ENCODE data around the gene PCNX1. TPM values are rescaled to one million over a fixed set of nuclear protein-coding genes. Genes with fewer than 3 reads are reported as not detected.

The PCNX1 gene
- total RNA-seq, 1 donor from 2014 or later: 56.4 TPM

GRCh38 chr14:71130491-71131179 lies 223.4 kb downstream of the PCNX1 start:
- no peaks in the 10 kb centered on the region for H3K27me3 Mint-ChIP-seq
- no peak overlapping the region for H3K27ac Mint-ChIP-seq
- TF ChIP-seq, protein P1, sequence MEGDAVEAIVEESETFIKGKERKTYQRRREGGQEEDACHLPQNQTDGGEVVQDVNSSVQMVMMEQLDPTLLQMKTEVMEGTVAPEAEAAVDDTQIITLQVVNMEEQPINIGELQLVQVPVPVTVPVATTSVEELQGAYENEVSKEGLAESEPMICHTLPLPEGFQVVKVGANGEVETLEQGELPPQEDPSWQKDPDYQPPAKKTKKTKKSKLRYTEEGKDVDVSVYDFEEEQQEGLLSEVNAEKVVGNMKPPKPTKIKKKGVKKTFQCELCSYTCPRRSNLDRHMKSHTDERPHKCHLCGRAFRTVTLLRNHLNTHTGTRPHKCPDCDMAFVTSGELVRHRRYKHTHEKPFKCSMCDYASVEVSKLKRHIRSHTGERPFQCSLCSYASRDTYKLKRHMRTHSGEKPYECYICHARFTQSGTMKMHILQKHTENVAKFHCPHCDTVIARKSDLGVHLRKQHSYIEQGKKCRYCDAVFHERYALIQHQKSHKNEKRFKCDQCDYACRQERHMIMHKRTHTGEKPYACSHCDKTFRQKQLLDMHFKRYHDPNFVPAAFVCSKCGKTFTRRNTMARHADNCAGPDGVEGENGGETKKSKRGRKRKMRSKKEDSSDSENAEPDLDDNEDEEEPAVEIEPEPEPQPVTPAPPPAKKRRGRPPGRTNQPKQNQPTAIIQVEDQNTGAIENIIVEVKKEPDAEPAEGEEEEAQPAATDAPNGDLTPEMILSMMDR (IDR thresholded peaks at IDR 0.05; ENCODE audit: unreplicated experiment): no peak
- peaks cover under 1% of the 10 kb centered on the region for H3K9me3 Mint-ChIP-seq (ENCODE audit: low read depth)
- peaks cover 6% of the 10 kb centered on the region for H3K4me1 Mint-ChIP-seq (ENCODE audit: low read depth)
- no peak for DNase-seq (ENCODE audit: low spot score, unreplicated experiment)
- H3K4me3 Mint-ChIP-seq (ENCODE audit: low read depth): no peak overlapping the region
- no peaks in the 10 kb centered on the region for H3K36me3 Mint-ChIP-seq (ENCODE audit: insufficient read depth)

GRCh38 chr14:71133296-71133695 lies 226.0 kb downstream of the PCNX1 start:
- TF ChIP-seq, protein P1 (IDR thresholded peaks at IDR 0.05; ENCODE audit: unreplicated experiment): no peak
- Mint-ChIP-seq H3K4me1 (ENCODE audit: low read depth) (peaks cover 3% of the 10 kb centered on the region), H3K9me3 (ENCODE audit: low read depth) (peaks cover 7% of the 10 kb centered on the region), H3K27ac (peak overlapping the region; percentile 6), H3K36me3 (ENCODE audit: insufficient read depth) (no peaks in the 10 kb centered on the region), H3K27me3 (no peaks in the 10 kb centered on the region), H3K4me3 (ENCODE audit: low read depth) (no peak overlapping the region)
- no peak for DNase-seq (ENCODE audit: low spot score, unreplicated experiment)

GRCh38 chr14:71135496-71135895 lies 228.2 kb downstream of the PCNX1 start:
- H3K4me1 Mint-ChIP-seq (ENCODE audit: low read depth): peaks cover 7% of the 10 kb centered on the region
- TF ChIP-seq, protein P1 (IDR thresholded peaks at IDR 0.05; ENCODE audit: unreplicated experiment): no peak
- no peaks in the 10 kb centered on the region for H3K36me3 Mint-ChIP-seq (ENCODE audit: insufficient read depth)
- no peak for DNase-seq (ENCODE audit: low spot score, unreplicated experiment)
- H3K9me3 Mint-ChIP-seq (ENCODE audit: low read depth): peaks cover 7% of the 10 kb centered on the region
- H3K4me3 Mint-ChIP-seq (ENCODE audit: low read depth): no peak overlapping the region
- H3K27me3 Mint-ChIP-seq: no peaks in the 10 kb centered on the region
- H3K27ac Mint-ChIP-seq: no peak overlapping the region

GRCh38 chr14:71135911-71136310 lies 228.7 kb downstream of the PCNX1 start:
- Mint-ChIP-seq H3K4me1 (ENCODE audit: low read depth) (peaks cover 9% of the 10 kb centered on the region), H3K27me3 (no peaks in the 10 kb centered on the region), H3K27ac (no peak overlapping the region), H3K9me3 (ENCODE audit: low read depth) (peaks cover 7% of the 10 kb centered on the region), H3K36me3 (ENCODE audit: insufficient read depth) (no peaks in the 10 kb centered on the region), H3K4me3 (ENCODE audit: low read depth) (no peak overlapping the region)
- no peak for DNase-seq (ENCODE audit: low spot score, unreplicated experiment)
- TF ChIP-seq, protein P1 (IDR thresholded peaks at IDR 0.05; ENCODE audit: unreplicated experiment): no peak

GRCh38 chr14:71136386-71137060 lies 229.3 kb downstream of the PCNX1 start:
- Mint-ChIP-seq H3K9me3 (ENCODE audit: low read depth) (peaks cover 7% of the 10 kb centered on the region), H3K27me3 (no peaks in the 10 kb centered on the region), H3K36me3 (ENCODE audit: insufficient read depth) (no peaks in the 10 kb centered on the region), H3K27ac (no peak overlapping the region), H3K4me1 (ENCODE audit: low read depth) (peaks cover 11% of the 10 kb centered on the region), H3K4me3 (ENCODE audit: low read depth) (no peak overlapping the region)
- TF ChIP-seq, protein P1 (IDR thresholded peaks at IDR 0.05; ENCODE audit: unreplicated experiment): no peak
- DNase-seq (ENCODE audit: low spot score, unreplicated experiment): no peak

Data from progenitor cell of endocrine pancreas (in vitro differentiated cells).